HG02588 (cell line): ENCODE results near the gene SEPSECS.

Experiments used
- ATAC-seq: cut with Tn5 transposase; IDR thresholded peaks from one replicate; pipeline ENCODE4 v1.9.1; 2021; ENCODE audit warnings: mild to moderate bottlenecking, moderate library complexity; ENCODE audit not compliant: unreplicated experiment

Gene SEPSECS

GRCh38 chr4:25159837-25160713, at the start of gene SEPSECS:
Gene SEPSECS (minus strand): TSS chr4:25160449. CDS start chr4:25160369, 80 bp downstream.
- peak; percentile 87 for ATAC-seq

GRCh38 chr4:25209702-25210101, 49.5 kb upstream of the SEPSECS start:
- ATAC-seq, result no peak

- no peak for ATAC-seq
These were observed 47.7 kb upstream of the SEPSECS start for GRCh38 chr4:25207997-25208396.

GRCh38 chr4:25198713-25199112, 38.5 kb upstream of the SEPSECS start:
- no peak for ATAC-seq

- no peak for ATAC-seq
These were observed 30.2 kb upstream of the SEPSECS start for GRCh38 chr4:25190407-25190806.

GRCh38 chr4:25184056-25184455, 23.8 kb upstream of the SEPSECS start:
- no peak for ATAC-seq

GRCh38 chr4:25182937-25183336, 22.7 kb upstream of the SEPSECS start:
- ATAC-seq, result no peak

GRCh38 chr4:25180524-25181131, 20.4 kb upstream of the SEPSECS start:
- peak; percentile 84 for ATAC-seq

- no peak for ATAC-seq
These were observed 18.6 kb upstream of the SEPSECS start for GRCh38 chr4:25178838-25179261.

- no peak for ATAC-seq
These were observed 16.9 kb upstream of the SEPSECS start for GRCh38 chr4:25177147-25177546.

GRCh38 chr4:25174674-25175073, 14.4 kb upstream of the SEPSECS start:
- ATAC-seq, result no peak

GRCh38 chr4:25172961-25173915, 13.0 kb upstream of the SEPSECS start:
- no peak for ATAC-seq

GRCh38 chr4:25171201-25171865, 11.1 kb upstream of the SEPSECS start:
- ATAC-seq, result no peak

GRCh38 chr4:25169446-25169845, 9.2 kb upstream of the SEPSECS start:
- no peak for ATAC-seq

- ATAC-seq, result no peak
These were observed 5.7 kb upstream of the SEPSECS start for GRCh38 chr4:25165916-25166315.

- no peak for ATAC-seq
These were observed 2.9 kb upstream of the SEPSECS start for GRCh38 chr4:25163196-25163595.

- ATAC-seq, result no peak
These were observed 2.3 kb upstream of the SEPSECS start for GRCh38 chr4:25162566-25162965.

GRCh38 chr4:25161593-25161950, 1.3 kb upstream of the SEPSECS start:
- no peak for ATAC-seq

- ATAC-seq, result no peak
These were observed 704 bp upstream of the SEPSECS start for GRCh38 chr4:25160714-25161592.

GRCh38 chr4:25158817-25159216, 1.4 kb downstream of the SEPSECS start:
- no peak for ATAC-seq
